Activated T-helper 17 cell treated with anti-CD3 and anti-CD28 coated beads, Interleukin-2, amount 50 U/mL, for 72 hours (primary cell): ENCODE data around the gene MROH8. TPM values are rescaled to one million over a fixed set of nuclear protein-coding genes. Genes with fewer than 3 reads are reported as not detected.

Source experiments
- ATAC-seq: fragments of 150-1000 bp; cut with Tn5 transposase; replicated peaks from 2 replicates; pipeline ENCODE4 v1.10.0; 2021; ENCODE audit warnings: mild to moderate bottlenecking, moderate library complexity
- H3K27ac Mint-ChIP-seq: one replicate; pipeline ENCODE4 v1.8.0; 2022; ENCODE audit warnings: mixed read lengths
- H3K27me3 Mint-ChIP-seq: one replicate; pipeline ENCODE4 v1.8.0; 2022; ENCODE audit warnings: mixed read lengths
- H3K36me3 Mint-ChIP-seq: one replicate; pipeline ENCODE4 v1.8.0; 2022; ENCODE audit warnings: low read depth, mild to moderate bottlenecking, mixed read lengths
- H3K4me1 Mint-ChIP-seq: one replicate; pipeline ENCODE4 v1.8.0; 2022; ENCODE audit warnings: mixed read lengths
- H3K4me3 Mint-ChIP-seq: one replicate; pipeline ENCODE4 v1.8.0; 2022; ENCODE audit warnings: mild to moderate bottlenecking, mixed read lengths
- H3K9me3 Mint-ChIP-seq: one replicate; pipeline ENCODE4 v1.8.0; 2022; ENCODE audit warnings: mixed read lengths
- total RNA-seq, 2 donors: library from RNA; stranded (reverse); gene quantifications; one replicate each; pipeline ENCODE4 v1.2.3, GENCODE V29; 2022

Gene MROH8
- total RNA-seq, 2 donors from 2014 or later: 0.32 to 2.0 TPM

- no peaks in the 10 kb centered on the region for H3K27me3 Mint-ChIP-seq
- H3K27ac Mint-ChIP-seq: no peak overlapping the region
- no peak for ATAC-seq
- peaks cover 96% of the 10 kb centered on the region for H3K36me3 Mint-ChIP-seq
- H3K4me1 Mint-ChIP-seq: peaks cover 5% of the 10 kb centered on the region
- no peaks in the 10 kb centered on the region for H3K9me3 Mint-ChIP-seq
- no peak overlapping the region for H3K4me3 Mint-ChIP-seq
These were observed 26.4 kb upstream of the MROH8 start for GRCh38 chr20:37205794-37206193.

- Mint-ChIP-seq H3K9me3 (no peaks in the 10 kb centered on the region), H3K27me3 (no peaks in the 10 kb centered on the region), H3K4me1 (peaks cover 5% of the 10 kb centered on the region), H3K27ac (peak overlapping the region; percentile 6), H3K36me3 (peaks cover 97% of the 10 kb centered on the region), H3K4me3 (no peak overlapping the region)
- no peak for ATAC-seq
These were observed 25.8 kb upstream of the MROH8 start for GRCh38 chr20:37205130-37205529.

GRCh38 chr20:37204056-37204455, 24.7 kb upstream of the MROH8 start:
- peaks cover 97% of the 10 kb centered on the region for H3K36me3 Mint-ChIP-seq
- no peaks in the 10 kb centered on the region for H3K9me3 Mint-ChIP-seq
- ATAC-seq: no peak
- peak overlapping the region; percentile 59 for H3K27ac Mint-ChIP-seq
- no peak overlapping the region for H3K4me3 Mint-ChIP-seq
- H3K27me3 Mint-ChIP-seq: no peaks in the 10 kb centered on the region
- peaks cover 5% of the 10 kb centered on the region for H3K4me1 Mint-ChIP-seq

- Mint-ChIP-seq H3K9me3 (no peaks in the 10 kb centered on the region), H3K4me3 (no peak overlapping the region), H3K36me3 (peaks cover 99% of the 10 kb centered on the region), H3K27ac (peak overlapping the region; percentile 22), H3K4me1 (peaks cover 5% of the 10 kb centered on the region), H3K27me3 (no peaks in the 10 kb centered on the region)
- ATAC-seq: no peak
These were observed 23.1 kb upstream of the MROH8 start for GRCh38 chr20:37202267-37202943.

GRCh38 chr20:37201827-37202162, 22.4 kb upstream of the MROH8 start:
- ATAC-seq: no peak
- H3K36me3 Mint-ChIP-seq: peaks cover 98% of the 10 kb centered on the region
- no peak overlapping the region for H3K4me3 Mint-ChIP-seq
- H3K27ac Mint-ChIP-seq: peak overlapping the region; percentile 22
- no peaks in the 10 kb centered on the region for H3K27me3 Mint-ChIP-seq
- peaks cover 11% of the 10 kb centered on the region for H3K4me1 Mint-ChIP-seq
- no peaks in the 10 kb centered on the region for H3K9me3 Mint-ChIP-seq

GRCh38 chr20:37200926-37201826, 21.8 kb upstream of the MROH8 start:
- no peak overlapping the region for H3K4me3 Mint-ChIP-seq
- H3K4me1 Mint-ChIP-seq: peaks cover 15% of the 10 kb centered on the region
- H3K36me3 Mint-ChIP-seq: peaks cover 98% of the 10 kb centered on the region
- ATAC-seq: no peak
- no peak overlapping the region for H3K27ac Mint-ChIP-seq
- H3K9me3 Mint-ChIP-seq: no peaks in the 10 kb centered on the region
- no peaks in the 10 kb centered on the region for H3K27me3 Mint-ChIP-seq

GRCh38 chr20:37200376-37200775, 21.0 kb upstream of the MROH8 start:
- Mint-ChIP-seq H3K36me3 (peaks cover 98% of the 10 kb centered on the region), H3K4me3 (no peak overlapping the region), H3K4me1 (peaks cover 15% of the 10 kb centered on the region), H3K27me3 (no peaks in the 10 kb centered on the region), H3K27ac (no peak overlapping the region), H3K9me3 (no peaks in the 10 kb centered on the region)
- no peak for ATAC-seq

- H3K4me1 Mint-ChIP-seq: peaks cover 24% of the 10 kb centered on the region
- no peak overlapping the region for H3K27ac Mint-ChIP-seq
- no peak for ATAC-seq
- H3K9me3 Mint-ChIP-seq: no peaks in the 10 kb centered on the region
- no peaks in the 10 kb centered on the region for H3K27me3 Mint-ChIP-seq
- no peak overlapping the region for H3K4me3 Mint-ChIP-seq
- H3K36me3 Mint-ChIP-seq: peaks cover 95% of the 10 kb centered on the region
These were observed 19.7 kb upstream of the MROH8 start for GRCh38 chr20:37198932-37199660.

GRCh38 chr20:37194621-37195417, 15.5 kb upstream of the MROH8 start:
- peak overlapping the region; percentile 46 for H3K27ac Mint-ChIP-seq

GRCh38 chr20:37193821-37194220, 14.5 kb upstream of the MROH8 start:
- H3K4me1 Mint-ChIP-seq: peaks cover 52% of the 10 kb centered on the region
- ATAC-seq: no peak
- peak overlapping the region; percentile 46 for H3K27ac Mint-ChIP-seq
- no peaks in the 10 kb centered on the region for H3K9me3 Mint-ChIP-seq
- peaks cover 87% of the 10 kb centered on the region for H3K36me3 Mint-ChIP-seq
- no peaks in the 10 kb centered on the region for H3K27me3 Mint-ChIP-seq
- peak overlapping the region; percentile 44 for H3K4me3 Mint-ChIP-seq

More at GRCh38 chr20:37194621-37195417, 15.5 kb upstream of the MROH8 start:
- Mint-ChIP-seq H3K9me3 (no peaks in the 10 kb centered on the region), H3K36me3 (peaks cover 87% of the 10 kb centered on the region), H3K4me3 (peak overlapping the region; percentile 44), H3K27me3 (no peaks in the 10 kb centered on the region), H3K4me1 (peaks cover 48% of the 10 kb centered on the region)
- peak; percentile 66 for ATAC-seq

- H3K9me3 Mint-ChIP-seq: no peaks in the 10 kb centered on the region
- no peaks in the 10 kb centered on the region for H3K27me3 Mint-ChIP-seq
- peak overlapping the region; percentile 46 for H3K27ac Mint-ChIP-seq
- no peak for ATAC-seq
- H3K4me3 Mint-ChIP-seq: peak overlapping the region; percentile 44
- peaks cover 87% of the 10 kb centered on the region for H3K36me3 Mint-ChIP-seq
- peaks cover 52% of the 10 kb centered on the region for H3K4me1 Mint-ChIP-seq
These were observed 13.9 kb upstream of the MROH8 start for GRCh38 chr20:37193226-37193625.

- no peaks in the 10 kb centered on the region for H3K27me3 Mint-ChIP-seq
- peak overlapping the region; percentile 46 for H3K27ac Mint-ChIP-seq
- H3K4me1 Mint-ChIP-seq: peaks cover 52% of the 10 kb centered on the region
- peak overlapping the region; percentile 28 for H3K4me3 Mint-ChIP-seq
- peaks cover 87% of the 10 kb centered on the region for H3K36me3 Mint-ChIP-seq
- no peaks in the 10 kb centered on the region for H3K9me3 Mint-ChIP-seq
- ATAC-seq: peak; percentile 81
These were observed 12.9 kb upstream of the MROH8 start for GRCh38 chr20:37192137-37192854.

GRCh38 chr20:37190354-37191112, 11.2 kb upstream of the MROH8 start:
- Mint-ChIP-seq H3K4me3 (peak overlapping the region; percentile 23), H3K27ac (no peak overlapping the region)

More at GRCh38 chr20:37190354-37191112, 11.2 kb upstream of the MROH8 start:
- H3K9me3 Mint-ChIP-seq: no peaks in the 10 kb centered on the region
- peaks cover 42% of the 10 kb centered on the region for H3K4me1 Mint-ChIP-seq
- H3K36me3 Mint-ChIP-seq: peaks cover 85% of the 10 kb centered on the region
- no peak for ATAC-seq
- H3K27me3 Mint-ChIP-seq: no peaks in the 10 kb centered on the region
